Measurements from ENCODE around the gene FBF1. TPM values are rescaled to one million over a fixed set of nuclear protein-coding genes. Genes with fewer than 3 reads are reported as not detected.

FBF1 gene
- total and polyA plus RNA-seq, 9 of the 15 experiments (the other 6 are each of a cell fraction or from before 2014, with no cell fraction given) = 0.46 to 14.9 (median 7.5) TPM

DNA sequence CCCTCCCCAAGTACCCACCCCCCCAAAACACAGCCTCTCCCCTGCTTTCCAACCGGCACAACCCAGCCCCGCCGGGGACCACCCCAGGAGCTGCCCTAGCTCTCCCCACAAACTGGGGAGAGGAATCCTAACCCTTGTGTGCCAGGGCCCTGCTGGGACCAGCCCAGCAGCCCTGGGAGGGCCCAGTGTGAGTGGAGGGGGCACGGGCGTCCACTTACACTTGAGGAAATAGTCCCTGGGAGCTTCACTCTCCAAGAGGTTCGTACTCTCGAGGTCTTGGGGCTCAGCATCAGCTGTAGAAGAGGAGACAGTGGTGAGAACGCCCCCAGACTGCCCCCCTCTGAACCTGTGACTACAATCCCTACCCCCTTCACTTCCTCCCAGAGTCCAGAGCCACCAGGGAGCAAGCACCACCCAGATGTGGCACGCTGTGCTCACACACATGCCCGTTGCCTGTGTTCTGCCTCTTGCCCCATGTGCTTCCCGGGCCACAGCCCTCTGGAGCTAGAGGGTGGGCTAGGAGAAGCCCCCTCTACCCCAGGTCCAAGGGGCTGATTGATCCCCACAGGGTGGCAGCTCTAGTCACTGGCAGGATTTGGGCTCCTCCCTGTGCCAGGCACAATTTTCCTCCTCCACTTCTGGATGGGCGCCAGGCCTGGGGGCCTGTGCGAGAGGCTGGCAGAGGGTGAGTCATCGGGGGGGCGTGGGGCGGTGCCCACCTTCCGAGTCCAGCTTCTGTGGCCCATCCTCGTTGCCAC is 65.5 kb downstream of the FBF1 start:
- no peak for ATAC-seq
- H3K27me3 ChIP-seq (ENCODE audit: control insufficient read depth in 2 of 2, insufficient read depth in 2 of 2, low read length in 2 of 2) = no peaks in the 10 kb centered on the region
- H3K36me3 ChIP-seq (ENCODE audit: control insufficient read depth, insufficient read depth, low read length) = no peaks in the 10 kb centered on the region
- no peak for FAIRE-seq
- no peak for DNase-seq (ENCODE audit: extremely low read depth in 1 of 4, low spot score in 3 of 4)
- no peak overlapping the region for H3K4me3 ChIP-seq
- no peaks in the 10 kb centered on the region for H3K9me1 ChIP-seq (ENCODE audit: control insufficient read depth, insufficient read depth, low read length)
- TF ChIP-seq SMARCA5 (IDR thresholded peaks at IDR 0.05) = no peak
- no peak for TF ChIP-seq ZNF232 (CRISPR knock-in tag; IDR thresholded peaks at IDR 0.05)
- no peak for TF ChIP-seq SMAD2 (IDR thresholded peaks at IDR 0.05; ENCODE audit: low read depth, low read length)
- no peak for TF ChIP-seq SAP30 (IDR thresholded peaks at IDR 0.05; ENCODE audit: borderline replicate concordance, insufficient read depth, low read depth, low read length, poor library complexity, severe bottlenecking)
- TF ChIP-seq RBFOX2 (IDR thresholded peaks at IDR 0.05; ENCODE audit: low read depth, low read length) = 0 out of 2 replicates have a peak, but pooled peaks have one; percentile 17
- 0 out of 2 replicates have a peak, but pooled peaks have one; percentile 6 for TF ChIP-seq SPI1 (IDR thresholded peaks at IDR 0.05; ENCODE audit: borderline replicate concordance, low read depth, low read length)
- no peaks in the 10 kb centered on the region for H3K9me3 ChIP-seq (replicated peaks; ENCODE audit: control insufficient read depth, insufficient read depth, low read depth, low read length)
- H3K79me2 ChIP-seq (ENCODE audit: control insufficient read depth, insufficient read depth, low read length) = no peaks in the 10 kb centered on the region
- no peak overlapping the region for H3K27ac ChIP-seq (ENCODE audit: extremely low read depth, low read depth, low read length)
- no peak overlapping the region for H2AFZ ChIP-seq (ENCODE audit: low read depth, low read length)
- POLR2A ChIA-PET = interaction anchor here (0.6 to 15.8 kb wide), 7 partner anchors 13 to 100 kb away, joined by 3 to 169 read pairs (median 4); partner anchors contain the start of genes TRIM65 and UNC13D
- 71% methylated on average over 15 of the region's 18 CpGs for WGBS (ENCODE audit: insufficient coverage, low coverage, missing lambda C conversion rate)
- no peaks in the 10 kb centered on the region for H4K20me1 ChIP-seq (replicated peaks; ENCODE audit: control insufficient read depth, insufficient read depth, low read length)
- intact Hi-C loops (cut with micrococcal nuclease) = no loop called here
- peak overlapping the region in 1 of 2 experiments; percentile 61; a peak in 2 of 4 replicates for H3K9ac ChIP-seq (ENCODE audit: insufficient read depth in 1 of 2, low read depth in 2 of 2, low read length in 2 of 2)
- BruUV-seq (replicated peaks) = no TSS peak
- no peak overlapping the region for H3K4me2 ChIP-seq (ENCODE audit: insufficient read depth, low read length)
- H3K4me1 ChIP-seq (replicated peaks in 1 of 2; ENCODE audit: control insufficient read depth in 2 of 2, insufficient read depth in 2 of 2, low read length in 2 of 2) = peaks cover 8 to 70% of the 10 kb centered on the region in 2 experiments
- in situ Hi-C loops (cut with MboI) = no loop called here
- CTCF ChIA-PET (ENCODE audit: low intra/inter-chr PET ratio) = no interaction called here
